GM21423 (cell line): Measurements from ENCODE around the gene TWSG1.
A peak's percentile ranks its signal among the peaks of the same experiment; 100 is the strongest.
"Not testable (repeated sequence)": the region's sequence is repeated elsewhere in the genome, so short reads cannot be mapped to it uniquely, and the experiment has no call there.

ENCODE experiments used
- ATAC-seq: cut with Tn5 transposase; IDR thresholded peaks from one replicate; pipeline ENCODE4 v1.9.1; 2021; ENCODE audit warnings: mild to moderate bottlenecking, moderate library complexity; ENCODE audit not compliant: unreplicated experiment

The TWSG1 gene

GRCh38 chr18:9386879-9387278, 52.3 kb downstream of the TWSG1 start:
- ATAC-seq: no peak

GRCh38 chr18:9387891-9388290, 53.3 kb downstream of the TWSG1 start:
- no peak for ATAC-seq

GRCh38 chr18:9389706-9390105, 55.1 kb downstream of the TWSG1 start:
- no peak for ATAC-seq

DNA sequence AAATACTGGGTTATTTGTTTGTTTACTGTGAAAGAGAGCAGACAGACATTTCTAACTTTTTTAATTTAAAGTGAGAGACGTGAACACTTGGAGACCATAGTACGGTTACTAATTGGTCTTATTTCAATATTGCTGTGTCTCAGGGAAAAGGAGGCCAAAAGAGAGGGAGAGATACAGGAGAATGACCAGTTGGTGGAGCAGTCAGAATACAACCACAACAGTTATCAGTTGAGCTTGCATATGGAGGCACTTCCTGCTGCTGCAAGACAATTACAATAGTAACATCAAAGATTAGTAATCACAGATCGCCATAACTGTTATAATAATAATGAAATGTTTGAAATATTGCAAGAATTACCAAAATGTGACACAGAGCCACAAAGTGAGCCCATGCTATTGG, 58.2 kb downstream of the TWSG1 start:
- ATAC-seq: no peak

DNA sequence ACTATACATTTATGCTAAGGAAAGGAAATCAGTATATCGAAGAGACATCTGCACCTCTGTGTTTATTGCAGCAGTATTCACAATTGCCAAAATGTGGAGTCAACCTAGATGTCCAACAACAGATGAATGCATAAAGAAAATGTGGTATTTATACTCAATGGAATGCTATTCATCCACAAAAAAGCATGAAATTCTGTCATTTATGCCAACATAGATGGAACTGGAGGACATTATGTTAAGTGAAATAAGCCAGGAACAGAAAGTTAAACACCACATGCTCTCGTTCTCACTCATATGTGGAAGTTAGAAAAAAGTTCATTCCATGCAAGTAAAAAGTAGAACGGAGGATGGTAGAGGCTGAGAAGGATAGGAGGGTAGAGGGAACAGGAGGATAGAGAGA, 59.5 kb downstream of the TWSG1 start:
- no peak for ATAC-seq

DNA sequence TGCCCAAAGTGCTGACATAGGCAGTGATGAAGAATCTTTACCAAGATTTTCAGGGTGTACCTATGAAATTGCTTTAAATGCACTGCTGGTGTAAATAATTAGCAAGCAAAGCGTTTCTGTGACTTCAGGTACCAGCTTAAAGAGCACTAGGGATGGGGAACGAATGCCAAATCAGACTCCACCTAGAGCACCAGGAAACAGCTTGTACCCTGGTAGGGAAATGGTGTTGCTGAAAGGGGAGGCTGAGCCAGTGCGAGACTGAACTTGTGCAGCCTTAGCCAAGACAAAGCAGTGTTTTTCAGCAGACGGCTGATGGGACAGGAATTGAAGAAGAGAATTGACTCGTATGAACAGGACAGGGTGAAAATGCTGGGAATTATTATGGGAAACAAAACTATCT, 65.6 kb downstream of the TWSG1 start:
- ATAC-seq: no peak

GRCh38 chr18:9401176-9401575, 66.6 kb downstream of the TWSG1 start:
- no peak for ATAC-seq

DNA sequence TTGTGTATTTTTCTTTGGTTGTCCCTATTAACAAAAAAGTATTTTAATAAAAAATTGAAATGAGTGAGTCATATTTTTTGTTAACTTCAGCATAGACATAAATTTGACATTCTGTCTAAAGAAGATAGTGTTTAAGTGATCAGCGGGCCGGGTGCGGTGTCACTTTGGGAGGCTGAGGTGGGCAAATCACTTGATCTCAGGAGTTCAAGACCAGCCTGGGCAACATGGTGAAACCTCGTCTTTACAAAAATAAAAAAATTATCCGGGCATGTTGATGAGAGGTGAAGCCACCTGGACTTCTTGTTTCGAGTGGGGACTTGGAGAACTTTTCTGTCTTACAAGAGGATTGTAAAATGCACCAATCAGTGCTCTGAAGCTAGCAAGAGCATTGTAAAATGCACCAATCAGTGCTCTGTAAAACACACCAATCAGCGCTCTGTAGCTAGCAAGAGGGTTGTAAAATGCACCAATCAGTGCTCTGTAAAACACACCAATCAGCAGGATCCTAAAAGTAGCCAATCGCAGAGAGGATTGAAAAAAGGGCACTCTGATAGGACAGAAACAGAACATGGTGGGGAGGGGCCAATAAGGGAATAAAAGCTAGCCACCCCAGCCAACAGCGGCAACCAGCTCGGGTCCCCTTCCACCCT, 67.9 kb downstream of the TWSG1 start:
- ATAC-seq: not testable (repeated sequence)

DNA sequence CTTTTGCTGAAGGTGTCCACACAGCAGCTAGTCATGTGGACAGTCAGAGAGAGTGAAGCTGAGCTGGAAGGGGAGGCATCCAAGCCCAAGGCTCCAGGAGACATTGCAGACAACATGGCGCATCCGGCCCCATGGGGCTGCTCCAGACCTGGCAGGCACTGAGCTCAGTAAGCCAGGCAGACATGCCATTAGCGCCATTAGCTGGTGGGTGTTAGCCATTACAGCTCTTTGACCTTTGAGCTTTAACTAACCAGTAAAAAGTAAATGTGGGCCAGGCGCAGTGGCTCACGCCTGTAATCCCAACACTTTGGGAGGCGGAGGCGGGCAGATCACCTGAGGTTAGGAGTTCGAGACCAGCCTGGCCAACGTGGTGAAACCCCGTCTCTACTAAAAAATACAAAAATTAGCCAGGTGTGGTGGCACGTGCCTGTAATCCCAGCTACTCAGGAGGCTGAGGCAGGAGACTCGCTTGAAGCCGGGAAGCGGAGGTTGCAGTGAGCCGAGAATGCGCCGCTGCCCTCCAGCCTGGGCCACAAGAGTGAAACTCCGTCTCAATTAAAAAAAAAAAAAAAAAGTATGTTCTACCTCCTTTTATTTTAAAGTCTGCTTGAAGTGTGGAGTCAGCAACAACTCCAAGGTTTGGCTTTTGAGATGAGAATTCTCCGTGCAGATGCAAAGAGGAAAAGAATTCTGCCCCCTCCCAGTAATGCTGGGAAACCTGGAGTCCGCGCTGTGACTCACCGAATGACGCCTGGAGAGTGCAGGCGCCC, 69.4 kb downstream of the TWSG1 start:
- no peak for ATAC-seq

DNA sequence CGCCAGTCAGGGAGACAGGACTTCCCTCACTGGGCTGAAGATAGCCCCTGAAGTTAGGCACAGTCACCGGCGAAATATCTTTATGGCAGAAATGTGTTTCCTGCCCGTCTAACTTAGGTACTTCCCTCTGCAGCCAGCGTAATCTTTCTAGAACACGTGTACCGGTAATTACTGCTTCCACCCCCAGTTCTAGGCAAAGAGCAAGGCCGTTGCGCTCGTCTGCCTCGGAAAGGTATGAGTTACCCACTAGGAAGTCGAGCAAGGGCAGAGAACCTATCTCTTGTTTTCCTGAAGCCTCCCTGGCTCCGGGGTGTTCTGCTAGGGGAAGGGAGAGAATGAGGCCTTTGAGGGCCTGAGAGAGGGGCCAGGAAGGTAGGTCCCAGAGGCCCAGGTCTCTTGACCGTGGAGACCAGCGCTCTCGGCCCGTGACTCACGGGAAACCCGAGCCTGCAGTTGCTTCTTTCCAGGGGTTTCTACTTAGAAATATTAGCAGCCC, 70.0 kb downstream of the TWSG1 start:
- peak; percentile 71 for ATAC-seq

DNA sequence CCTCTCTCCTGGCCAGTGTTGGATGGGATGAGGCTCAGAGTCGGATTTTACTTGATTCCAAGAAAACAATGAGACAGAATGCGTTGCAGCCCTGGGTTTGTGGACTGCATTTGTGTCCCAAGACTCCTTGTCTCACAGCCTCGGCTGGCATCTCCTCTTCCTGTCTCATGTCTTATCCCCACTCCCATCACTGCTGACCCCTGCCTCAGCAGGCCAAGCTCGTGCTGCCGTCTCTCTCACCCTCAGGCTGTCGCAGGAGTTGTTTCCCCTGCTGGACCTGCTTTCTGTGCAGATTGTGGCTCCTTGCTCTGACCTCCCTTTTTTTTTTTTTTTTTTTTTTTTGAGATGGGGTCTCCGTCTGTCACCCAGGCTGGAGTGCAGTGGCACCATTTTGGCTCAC, 70.6 kb downstream of the TWSG1 start:
- no peak for ATAC-seq

GRCh38 chr18:9405977-9406376, 71.4 kb downstream of the TWSG1 start:
- no peak for ATAC-seq

DNA sequence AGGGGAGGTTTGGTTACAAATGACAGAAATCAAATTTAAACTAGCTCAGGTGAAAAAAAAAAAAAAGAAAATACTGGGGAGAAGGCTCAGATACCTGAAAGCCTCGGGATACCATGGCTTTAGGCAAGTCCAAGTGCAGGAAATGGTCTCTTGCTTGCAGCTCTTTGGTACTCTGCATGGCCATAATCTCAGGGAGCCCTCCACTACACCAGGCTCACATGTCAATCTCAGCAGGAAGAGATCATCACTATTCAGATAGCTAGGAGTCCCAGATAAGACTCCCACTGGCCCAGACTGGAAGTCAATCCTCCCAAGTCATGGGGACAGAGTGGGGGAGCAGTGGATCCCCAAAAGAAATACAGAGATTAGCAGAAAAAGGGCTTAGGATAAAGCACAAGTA, 75.9 kb downstream of the TWSG1 start:
- no peak for ATAC-seq

GRCh38 chr18:9413576-9413975, 79.0 kb downstream of the TWSG1 start:
- ATAC-seq: no peak

DNA sequence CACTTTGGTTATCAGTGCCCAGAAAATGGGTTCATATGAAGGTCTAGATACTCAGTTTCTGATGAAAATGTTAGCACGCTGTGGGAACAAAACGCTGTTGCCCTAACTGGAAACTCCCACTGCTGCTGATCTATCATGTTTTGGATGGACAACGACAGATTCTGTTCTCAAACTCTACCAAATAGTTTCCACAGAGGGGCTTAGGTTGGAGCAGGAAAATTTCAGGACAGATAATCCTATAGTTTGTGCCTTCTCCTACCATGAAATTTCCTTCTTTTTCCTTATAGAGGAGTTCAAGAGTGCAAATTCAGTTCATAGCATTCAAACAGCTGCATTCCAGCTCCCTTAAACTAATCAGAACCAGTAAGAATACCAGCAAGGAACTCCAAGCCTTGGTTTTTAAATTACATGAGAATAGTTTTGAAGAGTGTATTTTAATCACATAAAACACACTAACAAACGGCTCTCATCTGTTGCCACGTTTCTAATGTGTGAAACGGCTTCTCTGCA, 82.0 kb downstream of the TWSG1 start:
- ATAC-seq: no peak

DNA sequence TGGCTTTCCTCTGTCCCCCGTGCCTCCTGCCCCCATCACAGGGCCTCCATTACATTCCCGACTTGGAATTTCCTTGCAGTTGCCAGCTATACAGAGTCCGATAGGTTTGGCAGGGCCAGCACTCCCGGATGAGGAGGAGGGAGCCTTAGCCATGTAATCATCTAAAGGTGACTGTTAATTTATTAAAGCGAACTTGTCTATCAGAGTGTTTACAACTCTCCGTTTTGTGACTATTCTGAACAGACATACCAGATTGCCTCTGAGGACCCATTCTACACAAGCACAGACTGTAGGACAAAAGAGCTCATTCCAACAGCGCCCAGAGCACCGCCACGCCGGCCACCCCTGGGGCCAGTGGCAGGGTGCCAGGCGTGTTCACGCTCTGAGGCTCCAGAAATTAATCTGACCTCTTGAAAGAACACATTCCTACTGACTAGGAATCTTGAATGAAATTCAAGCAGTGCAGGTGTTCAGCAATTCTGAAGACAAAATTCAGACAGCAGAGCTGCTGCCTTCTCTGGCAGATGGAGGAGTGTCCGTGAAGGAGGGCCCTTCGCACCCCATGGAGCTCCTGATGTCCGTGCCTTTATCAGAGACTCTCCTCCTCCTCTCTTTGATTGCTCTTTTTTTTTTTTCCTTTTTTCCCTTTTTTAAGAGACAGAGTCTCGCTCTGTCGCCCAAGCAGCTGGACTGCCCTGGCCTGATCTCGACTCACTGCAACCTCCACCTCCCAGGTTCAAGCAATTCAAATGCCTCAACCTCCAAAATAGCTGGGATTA, 82.7 kb downstream of the TWSG1 start:
- no peak for ATAC-seq

DNA sequence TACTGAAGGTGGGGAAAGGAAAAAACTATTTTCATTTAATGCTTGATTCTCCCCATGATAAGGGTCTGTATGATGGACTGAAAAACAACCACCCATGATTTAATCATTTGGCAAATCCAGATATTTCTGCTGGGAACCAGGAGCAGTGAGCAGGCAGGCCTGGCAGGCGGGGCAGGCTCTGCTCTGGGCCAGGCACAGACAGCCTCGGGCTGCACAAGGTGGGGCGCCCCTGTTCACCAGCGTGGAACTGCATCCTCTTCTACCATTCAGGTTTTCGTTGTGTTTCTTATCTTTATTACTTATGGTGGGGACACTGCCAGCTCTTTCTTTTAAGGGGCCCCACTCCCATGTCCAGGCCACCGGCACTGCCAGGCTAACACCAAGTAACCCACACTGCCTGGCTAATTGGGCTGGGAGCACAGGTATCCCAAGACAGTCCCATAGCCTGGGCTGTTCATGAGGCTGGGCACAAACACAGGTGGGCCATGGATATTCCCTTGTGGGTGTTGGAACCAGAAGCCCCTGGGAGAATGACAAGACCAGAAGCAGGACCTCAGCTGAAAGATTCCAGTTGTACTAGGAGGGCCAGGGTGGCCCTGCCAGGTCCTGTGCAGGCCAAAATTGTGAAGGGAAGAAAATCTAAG, 83.6 kb downstream of the TWSG1 start:
- ATAC-seq: no peak

DNA sequence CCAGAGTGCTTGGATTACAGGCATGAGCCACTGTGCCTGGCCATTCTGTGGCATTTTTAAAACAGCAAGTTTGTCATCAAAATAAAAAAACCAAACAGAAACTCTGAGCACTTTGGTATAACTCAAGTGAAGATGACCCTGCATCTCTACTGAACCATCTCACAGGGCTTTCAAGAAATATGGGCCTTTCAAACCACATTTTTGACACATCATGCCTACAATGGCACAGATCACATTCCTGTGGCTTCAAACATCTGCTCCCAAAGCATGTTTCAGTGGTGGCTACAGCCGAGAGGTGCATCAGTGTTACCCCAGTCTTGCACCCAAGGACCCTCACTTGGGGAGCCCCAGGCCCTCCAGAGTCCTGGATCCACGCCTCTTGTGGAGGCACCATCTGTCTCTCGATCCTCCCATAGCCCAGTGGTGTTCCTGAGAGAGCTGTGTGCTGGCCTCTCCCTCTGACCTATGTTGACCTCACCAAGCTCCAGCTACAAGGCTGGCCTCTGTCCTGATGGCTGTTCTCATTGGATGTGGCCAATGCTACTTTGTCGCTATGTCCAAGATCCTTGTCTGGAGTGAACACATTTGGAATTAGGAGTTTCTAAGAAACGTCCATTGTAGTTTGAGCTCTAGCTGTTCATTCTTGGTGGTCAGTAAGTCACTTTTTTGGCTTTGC, 85.5 kb downstream of the TWSG1 start:
- ATAC-seq: no peak

- no peak for ATAC-seq
Observed at GRCh38 chr18:9421096-9421900, 86.7 kb downstream of the TWSG1 start.

DNA sequence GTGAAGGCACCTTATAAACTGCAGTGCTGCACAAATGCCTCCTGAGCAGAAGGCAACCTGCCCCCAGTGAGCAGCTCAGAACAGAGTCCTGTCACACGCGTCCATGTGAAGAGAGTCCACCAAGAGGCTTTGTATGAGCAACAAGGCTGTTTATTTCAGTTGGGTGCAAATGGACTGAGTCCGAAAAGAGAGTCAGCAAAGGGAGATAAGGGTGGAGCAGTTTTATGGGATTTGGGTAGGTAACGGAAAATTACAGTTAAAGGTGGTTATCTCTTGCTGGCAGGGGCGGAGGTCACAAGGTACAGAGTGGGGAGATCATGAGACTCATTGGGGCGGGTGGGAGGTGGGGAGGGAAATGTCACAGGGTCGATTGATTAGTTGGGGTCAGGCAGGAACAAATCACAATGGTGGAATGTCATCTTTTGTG, 87.3 kb downstream of the TWSG1 start:
- no peak for ATAC-seq
